Liver (tissue), 9 donors: ENCODE measurements around the gene CECR2. TPM values are rescaled to one million over a fixed set of nuclear protein-coding genes. Genes with fewer than 3 reads are reported as not detected.

Source experiments
- DNase-seq: peaks from one replicate; pipeline ENCODE4 v3.0.0-alpha.2; 2017; ENCODE audit warnings: low spot score
- H3K27ac ChIP-seq, 2 donors: one replicate each; pipeline ENCODE4 v1.7.0; 2013; ENCODE audit warnings: inconsistent platforms in 2 of 2, low read length in 2 of 2, control low read depth in 1 of 2, low read depth in 1 of 2, mild to moderate bottlenecking in 1 of 2
- H3K27me3 ChIP-seq, 4 donors: one replicate each; pipeline versions ENCODE4 v1.6.1 to v1.7.0; 2013; ENCODE audit warnings: low read length in 3 of 4, inconsistent platforms in 1 of 4, mild to moderate bottlenecking in 1 of 4, moderate library complexity in 1 of 4; ENCODE audit not compliant: control insufficient read depth in 4 of 4, insufficient read depth in 4 of 4
- H3K36me3 ChIP-seq, 4 donors: one replicate each; pipeline versions ENCODE4 v1.6.1 to v1.7.0; 2013; ENCODE audit warnings: low read length in 3 of 4, mild to moderate bottlenecking in 3 of 4, low read depth in 1 of 4, moderate library complexity in 1 of 4; ENCODE audit not compliant: control insufficient read depth in 4 of 4, insufficient read depth in 3 of 4
- H3K4me1 ChIP-seq, 4 donors: one replicate each; pipeline versions ENCODE4 v1.6.1 to v1.7.0; 2013; ENCODE audit warnings: low read length in 3 of 4, mild to moderate bottlenecking in 3 of 4, moderate library complexity in 1 of 4; ENCODE audit not compliant: control insufficient read depth in 4 of 4, insufficient read depth in 4 of 4
- H3K4me3 ChIP-seq, 3 donors: one replicate each; pipeline versions ENCODE4 v1.6.1 to v1.7.0; 2013; ENCODE audit warnings: low read length in 3 of 3, control low read depth in 1 of 3, low read depth in 1 of 3, mild to moderate bottlenecking in 1 of 3
- H3K9ac ChIP-seq, 2 donors: one replicate each; pipeline ENCODE4 v1.7.0; 2013; ENCODE audit warnings: low read length in 2 of 2, mild to moderate bottlenecking in 2 of 2, moderate library complexity in 2 of 2, control low read depth in 1 of 2, low read depth in 1 of 2
- H3K9me3 ChIP-seq, 4 donors: one replicate each; pipeline versions ENCODE4 v1.6.1 to v1.7.0; 2013; ENCODE audit warnings: low read length in 3 of 4; ENCODE audit not compliant: control insufficient read depth in 4 of 4
- CTCF ChIP-seq: fragments of 150-350 bp; IDR thresholded peaks from 2 replicates; pipeline ENCODE4 v1.5.1; 2017; ENCODE audit warnings: improper control_type of control experiment, low read depth, low read length; ENCODE audit not compliant: missing input control
- EGR1 ChIP-seq, 2 donors: IDR thresholded peaks; 2 replicates each; pipeline ENCODE4 v1.6.1; 2016 to 2018; ENCODE audit warnings: antibody characterized with exemption in 2 of 2, low read depth in 2 of 2
- FOXA2 ChIP-seq: IDR thresholded peaks from 2 replicates; pipeline ENCODE4 v1.6.1; 2016; ENCODE audit warnings: antibody characterized with exemption
- GABPA ChIP-seq, 2 donors: IDR thresholded peaks in 1 of 2; conservative IDR thresholded peaks in 1 of 2; 2 replicates each; pipeline ENCODE4 v1.6.1; 2016; ENCODE audit warnings: antibody characterized with exemption in 2 of 2, mild to moderate bottlenecking in 1 of 2, moderate library complexity in 1 of 2
- HNF4A ChIP-seq, 2 donors: conservative IDR thresholded peaks; 2 replicates each; pipeline ENCODE4 v1.6.1; 2016; ENCODE audit warnings: antibody characterized with exemption in 2 of 2, mild to moderate bottlenecking in 2 of 2
- JUND ChIP-seq, 2 donors: IDR thresholded peaks; 2 replicates each; pipeline ENCODE4 v1.6.1; 2016; ENCODE audit warnings: antibody characterized with exemption in 2 of 2
- NR2F2 ChIP-seq: IDR thresholded peaks from 2 replicates; pipeline ENCODE4 v1.6.1; 2016; ENCODE audit warnings: antibody characterized with exemption
- REST ChIP-seq: IDR thresholded peaks from 2 replicates; pipeline ENCODE4 v1.6.1; 2016; ENCODE audit warnings: antibody characterized with exemption, mild to moderate bottlenecking
- RXRA ChIP-seq, 2 donors: IDR thresholded peaks; 2 replicates each; pipeline ENCODE4 v1.6.1; 2017 to 2018; ENCODE audit warnings: antibody characterized with exemption in 2 of 2, mild to moderate bottlenecking in 1 of 2
- ZBTB33 ChIP-seq: IDR thresholded peaks from 2 replicates; pipeline ENCODE4 v1.6.1; 2016; ENCODE audit warnings: antibody characterized with exemption
- WGBS: extraction: QIAGEN DNeasy Blood & Tissue Kit; methylation state at CpG from one replicate; pipeline ENCODE4 v1.1.7; 2013; 5-methylcytosine and 5-hydroxymethylcytosine counted together
- polyA plus RNA-seq, 2 donors: library from polyadenylated mRNA; stranded (reverse) in 1 of 2; unstranded in 1 of 2; fragments of 200-250 nt in 1 of 2; fragments of >200 nt in 1 of 2; fragmentation: Nextera tagmentation in 1 of 2; extraction: Ambion mirVana in 1 of 2; gene quantifications; one replicate each; pipeline versions ENCODE4 v1.2.1 to v1.2.3, GENCODE V29; 2013 to 2015
- total RNA-seq, 2 donors: library from RNA; depleted of rRNA; stranded (reverse); fragments of >200 nt; gene quantifications; one replicate each; pipeline ENCODE4 v1.2.3, GENCODE V29; 2014
- donor health status: healthy.
- donor health status: healthy.
- donor health status: healthy.
- donor health status: healthy.
- donor health status: healthy.

Gene CECR2
- total and polyA plus RNA-seq, 4 donors = 1.8 to 9.7 (median 2.1) TPM

DNA sequence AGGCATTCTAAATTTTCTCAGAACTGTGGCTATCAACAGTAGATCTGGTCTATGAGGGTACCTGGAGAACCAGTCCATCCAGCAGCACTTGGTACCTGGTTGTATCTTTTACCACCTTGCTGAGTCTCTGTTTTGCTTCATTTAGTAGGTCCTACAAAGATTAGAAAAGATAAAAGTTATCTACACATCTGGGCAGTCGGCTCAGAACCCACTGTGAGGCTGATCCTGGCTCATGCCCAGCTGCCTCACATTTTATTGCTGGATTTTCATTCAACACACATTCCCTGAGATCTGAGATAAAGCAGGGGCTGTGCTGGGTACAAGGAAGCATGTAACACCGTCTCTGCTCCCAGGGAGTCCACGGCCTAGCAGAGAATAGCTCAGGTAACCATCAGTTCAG lies 231.8 kb downstream of the CECR2 start (continued):
- TF ChIP-seq CTCF = no peak
- no peak for TF ChIP-seq JUND (IDR thresholded peaks at IDR 0.05)
- TF ChIP-seq NR2F2 = no peak

DNA sequence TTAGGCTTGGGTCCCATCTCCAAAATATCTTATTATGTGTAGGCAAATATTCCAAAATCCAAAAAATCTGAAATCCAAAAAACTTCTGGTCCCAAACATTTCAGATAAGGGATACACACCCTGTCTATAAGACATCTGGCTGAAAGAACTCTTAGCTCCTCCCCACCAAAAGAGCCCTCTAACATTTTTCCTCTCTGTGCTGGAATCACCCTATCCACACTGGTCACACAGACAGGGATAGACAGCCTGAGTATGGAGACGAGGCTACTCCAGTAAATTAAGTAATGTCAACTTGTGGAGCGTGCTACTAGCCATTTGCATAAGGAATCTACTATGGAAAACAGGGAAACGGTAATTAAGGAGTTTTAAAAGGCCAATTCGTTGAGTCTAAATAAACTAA lies 234.4 kb downstream of the CECR2 start:
- TF ChIP-seq CTCF = no peak
- TF ChIP-seq GABPA (IDR thresholded peaks at IDR 0.05 in 1 of 2, conservative IDR thresholded peaks at IDR 0.05 in 1 of 2) = no peak
- TF ChIP-seq JUND (IDR thresholded peaks at IDR 0.05) = no peak
- no peak for TF ChIP-seq FOXA2
- TF ChIP-seq ZBTB33 = no peak
- no peak for TF ChIP-seq EGR1 (IDR thresholded peaks at IDR 0.05; ENCODE audit: low read depth in 2 of 2)
- TF ChIP-seq REST = no peak
- no peak for TF ChIP-seq RXRA (IDR thresholded peaks at IDR 0.05)
- Histone ChIP-seq H3K36me3 (peaks cover 0 to 24% (median 18%) of the 10 kb centered on the region in 4 donors), H3K9me3 (no peaks in the 10 kb centered on the region), H3K27me3 (no peaks in the 10 kb centered on the region), H3K9ac (no peak overlapping the region), H3K4me3 (no peak overlapping the region), H3K4me1 (no peaks in the 10 kb centered on the region), H3K27ac (no peak overlapping the region)
- 92% methylated on average over 4 of the region's 4 CpGs for WGBS
- no peak for DNase-seq

DNA sequence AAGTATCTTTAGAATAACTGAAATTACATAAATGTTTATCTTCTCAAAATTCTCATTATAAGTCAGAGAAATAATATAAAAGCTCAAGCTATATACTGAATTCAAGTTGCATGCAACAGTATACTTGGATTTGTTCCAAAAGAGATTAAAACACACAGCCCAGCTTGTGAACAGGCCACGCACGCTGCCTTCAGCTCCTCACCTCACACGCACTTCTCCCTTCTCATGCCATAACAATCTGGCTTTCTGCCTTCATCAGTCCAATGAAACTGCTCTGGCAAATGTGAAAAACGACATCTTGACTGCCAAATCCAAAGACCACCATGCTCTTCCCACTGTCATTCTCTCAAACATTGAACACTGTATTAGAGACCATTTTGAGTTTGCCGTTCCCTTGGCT lies 237.2 kb downstream of the CECR2 start:
- H3K36me3 ChIP-seq = peaks cover 3 to 16% (median 11%) of the 10 kb centered on the region in 4 donors
- H3K4me1 ChIP-seq = no peaks in the 10 kb centered on the region
- no peak overlapping the region for H3K4me3 ChIP-seq
- no peak for DNase-seq
- TF ChIP-seq ZBTB33 (no peak), CTCF (no peak), HNF4A (conservative IDR thresholded peaks at IDR 0.05) (no peak)
- WGBS = 76% methylated on average over 5 of the region's 5 CpGs
- no peaks in the 10 kb centered on the region for H3K9me3 ChIP-seq
- no peak overlapping the region for H3K27ac ChIP-seq
- no peaks in the 10 kb centered on the region for H3K27me3 ChIP-seq
- H3K9ac ChIP-seq = no peak overlapping the region
